HepG2 (cell line): Measurements from ENCODE around the gene ATE1. TPM values are rescaled to one million over a fixed set of nuclear protein-coding genes. Genes with fewer than 3 reads are reported as not detected.

Source experiments
- AHR ChIP-seq: IDR thresholded peaks from 2 replicates; pipeline ENCODE4 v1.6.1; 2018; ENCODE audit warnings: missing genetic modification reagents, missing compliant biosample characterization
- AKNA ChIP-seq: sonication (generic); formaldehyde crosslinking; IDR thresholded peaks from 2 replicates; pipeline ENCODE4 v1.4.0; 2020; ENCODE audit warnings: missing genetic modification reagents, borderline replicate concordance
- ARNTL ChIP-seq: sonication (generic); formaldehyde crosslinking; IDR thresholded peaks from 2 replicates; pipeline ENCODE4 v1.4.0; 2020; ENCODE audit warnings: mild to moderate bottlenecking, missing genetic modification reagents
- CENPX ChIP-seq: sonication (generic); formaldehyde crosslinking; IDR thresholded peaks from 2 replicates; pipeline ENCODE4 v1.9.0; 2021; ENCODE audit warnings: mild to moderate bottlenecking, missing genetic modification reagents, moderate library complexity
- GLMP ChIP-seq: sonication (generic); formaldehyde crosslinking; IDR thresholded peaks from 2 replicates; pipeline ENCODE4 v1.9.0; 2021; ENCODE audit warnings: missing genetic modification reagents, mild to moderate bottlenecking, borderline replicate concordance
- HIVEP1 ChIP-seq: sonication (generic); formaldehyde crosslinking; IDR thresholded peaks from 2 replicates; pipeline ENCODE4 v1.4.0; 2020; ENCODE audit warnings: mild to moderate bottlenecking, missing genetic modification reagents
- IKZF4 ChIP-seq: sonication (generic); formaldehyde crosslinking; IDR thresholded peaks from 2 replicates; pipeline ENCODE4 v1.5.1; 2020; ENCODE audit warnings: borderline replicate concordance, mild to moderate bottlenecking, low read depth, missing genetic modification reagents; ENCODE audit errors: not compliant biosample characterization
- MEIS2 ChIP-seq: sonication (generic); formaldehyde crosslinking; IDR thresholded peaks from 2 replicates; pipeline ENCODE4 v1.9.0; 2021; ENCODE audit warnings: mild to moderate bottlenecking, missing genetic modification reagents
- MIXL1 ChIP-seq: IDR thresholded peaks from 2 replicates; pipeline ENCODE4 v1.6.1; 2016
- PCBP2 ChIP-seq: fragments of 200-400 bp; formaldehyde crosslinking; optimal IDR thresholded peaks from 2 replicates; pipeline ENCODE3; 2018; ENCODE audit warnings: low read length, low read depth; ENCODE audit not compliant: poor library complexity, severe bottlenecking
- POLR2G ChIP-seq: fragments of 200-400 bp; formaldehyde crosslinking; IDR thresholded peaks from 2 replicates; pipeline ENCODE4 v1.6.1; 2018; ENCODE audit warnings: mild to moderate bottlenecking, low read depth, low read length, moderate library complexity
- SNAPC4 ChIP-seq: sonication (generic); formaldehyde crosslinking; IDR thresholded peaks from 2 replicates; pipeline ENCODE4 v1.4.0; 2020; ENCODE audit warnings: mild to moderate bottlenecking, missing genetic modification reagents
- SNRNP70 ChIP-seq: fragments of 200-400 bp; formaldehyde crosslinking; IDR thresholded peaks from 2 replicates; pipeline ENCODE4 v1.6.1; 2017; ENCODE audit warnings: mild to moderate bottlenecking, low read depth, low read length, moderate library complexity
- STAG1 ChIP-seq: sonication (generic); formaldehyde crosslinking; IDR thresholded peaks from 2 replicates; pipeline ENCODE4 v1.4.0; 2020; ENCODE audit warnings: missing genetic modification reagents
- TARDBP ChIP-seq: sonication (generic); formaldehyde crosslinking; IDR thresholded peaks from 2 replicates; pipeline ENCODE4 v1.8.0; 2022; ENCODE audit warnings: mild to moderate bottlenecking, missing genetic modification reagents
- TIGD3 ChIP-seq: sonication (generic); formaldehyde crosslinking; IDR thresholded peaks from 2 replicates; pipeline ENCODE4 v1.5.1; 2020; ENCODE audit warnings: mild to moderate bottlenecking, missing genetic modification reagents, borderline replicate concordance
- ZNF230 ChIP-seq: sonication (generic); formaldehyde crosslinking; IDR thresholded peaks from 2 replicates; pipeline ENCODE4 v1.4.0; 2020; ENCODE audit warnings: mild to moderate bottlenecking, missing genetic modification reagents
- ZNF253 ChIP-seq: sonication (generic); formaldehyde crosslinking; IDR thresholded peaks from 2 replicates; pipeline ENCODE4 v1.8.0; 2022; ENCODE audit warnings: mild to moderate bottlenecking, missing genetic modification reagents, borderline replicate concordance
- polyA plus RNA-seq, 8 experiments: library from polyadenylated mRNA; depleted of rRNA in 3 of 8; stranded (reverse) in 7 of 8; unstranded in 1 of 8; fragments of >200 nt; fragmentation: Illumina TruSeq in 4 of 8; extraction: Trizol in 4 of 8; gene quantifications; 2 replicates each; pipeline versions ENCODE4 v1.2.1 to v1.2.3, GENCODE V29; 2011 to 2016; ENCODE audit warnings: low read depth in 4 of 8, missing spikeins in 1 of 8, mixed read lengths in 1 of 8; ENCODE audit not compliant: insufficient read depth in 1 of 8
- total RNA-seq, 5 experiments: library from RNA; depleted of rRNA; stranded (reverse); fragments of >200 nt; fragmentation: Illumina TruSeq; extraction: Trizol; gene quantifications; 2 replicates each; pipeline ENCODE4 v1.2.3, GENCODE V29; 2016; ENCODE audit warnings: low read depth in 1 of 5

ATE1 gene
- total and polyA plus RNA-seq, 2 of the 13 experiments (the other 11 are each of a cell fraction or from before 2014, with no cell fraction given) = 17.5 to 42.2 TPM

GRCh38 chr10:121935702-121936101 lies 7.9 kb upstream of the ATE1 start (continued):
- TF ChIP-seq STAG1 (CRISPR knock-in tag) (peak; percentile 11), TIGD3 (CRISPR knock-in tag) (no peak), HIVEP1 (CRISPR knock-in tag) (no peak), PCBP2 (no peak), AKNA (no peak), SNRNP70 (no peak), AHR (CRISPR knock-in tag) (no peak), ZNF230 (0 out of 2 replicates have a peak, but pooled peaks have one; percentile 53), POLR2G (peak; percentile 85), TARDBP (CRISPR knock-in tag) (peak; percentile 86), MEIS2 (CRISPR knock-in tag) (peak; percentile 40; the same call in 1 of the 2 replicates), IKZF4 (CRISPR knock-in tag) (no peak), GLMP (CRISPR knock-in tag) (no peak), SNAPC4 (CRISPR knock-in tag) (no peak), MIXL1 (CRISPR knock-in tag) (peak; percentile 96), ZNF253 (no peak), ARNTL (CRISPR knock-in tag) (0 out of 2 replicates have a peak, but pooled peaks have one; percentile 43), CENPX (CRISPR knock-in tag) (no peak)
